ENCODE measurements around the gene FTH1. TPM values are rescaled to one million over a fixed set of nuclear protein-coding genes. Genes with fewer than 3 reads are reported as not detected.
A peak's percentile ranks its signal among the peaks of the same experiment; 100 is the strongest.

Gene FTH1
- total and polyA plus RNA-seq, 2 of the 13 experiments (the other 11 are each of a cell fraction or from before 2014, with no cell fraction given): 607 to 760 TPM

DNA sequence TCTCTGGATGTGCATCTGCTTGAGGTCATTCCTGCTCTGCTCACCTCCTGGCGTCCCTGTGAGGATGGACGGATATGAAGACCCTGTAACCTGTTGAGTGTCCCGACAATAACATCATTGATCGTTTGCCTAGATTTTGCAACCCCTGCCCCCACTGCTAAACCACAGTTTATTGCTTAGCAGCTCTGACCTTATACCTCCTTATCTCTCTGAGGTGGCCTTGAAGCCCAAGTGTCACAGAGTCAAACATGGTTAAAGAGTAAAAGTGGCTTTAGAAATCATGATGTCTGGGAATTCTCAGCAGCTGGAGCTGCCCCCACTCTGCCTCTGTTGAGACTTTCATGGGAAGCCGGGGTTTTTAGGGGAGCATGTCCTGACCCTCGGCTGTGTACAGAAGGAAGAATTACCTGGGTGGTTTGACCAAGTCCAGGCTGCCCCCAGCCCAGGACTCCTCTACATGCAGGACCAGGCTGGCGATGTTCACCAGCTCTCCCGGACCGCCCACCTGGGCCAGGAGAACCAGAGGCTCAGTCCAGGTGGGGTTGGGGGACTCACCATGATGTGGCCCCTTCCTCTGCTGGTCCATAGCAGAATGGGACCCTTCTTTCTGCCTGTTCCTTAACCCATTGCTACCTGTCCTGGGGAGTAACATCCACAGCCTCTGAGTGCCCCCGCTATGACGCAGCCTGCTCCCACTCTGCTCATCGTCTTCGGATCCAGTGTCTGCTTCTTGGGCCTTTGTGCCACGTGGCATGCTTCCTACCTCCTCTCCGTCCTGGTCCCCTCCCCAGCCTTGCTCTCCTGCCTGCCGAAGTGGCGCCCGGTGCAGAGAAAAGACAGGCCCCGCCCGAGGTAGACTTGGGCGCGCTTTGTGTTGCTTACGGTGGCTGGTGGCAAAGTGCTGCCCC is 33.4 kb upstream of the FTH1 start (continued):
- TF ChIP-seq IRF9 (CRISPR knock-in tag; IDR thresholded peaks at IDR 0.05; ENCODE audit: borderline replicate concordance) (no peak), REXO4 (CRISPR knock-in tag; IDR thresholded peaks at IDR 0.05; ENCODE audit: borderline replicate concordance) (no peak), AGO2 (optimal IDR thresholded peaks at IDR 0.05; ENCODE audit: low read depth, low read length) (peak; percentile 67), AGO1 (IDR thresholded peaks at IDR 0.05; ENCODE audit: low read depth, low read length, poor library complexity, severe bottlenecking) (no peak), ADNP (CRISPR knock-in tag; IDR thresholded peaks at IDR 0.05) (0 out of 2 replicates have a peak, but pooled peaks have one; percentile 9), MED8 (CRISPR knock-in tag; IDR thresholded peaks at IDR 0.05; ENCODE audit: insufficient replicate concordance) (peak; percentile 59), KDM2A (CRISPR knock-in tag; IDR thresholded peaks at IDR 0.05; ENCODE audit: borderline replicate concordance, low read depth) (no peak), ZNF253 (CRISPR knock-in tag; IDR thresholded peaks at IDR 0.05; ENCODE audit: borderline replicate concordance) (no peak), KDM5B (CRISPR knock-in tag; IDR thresholded peaks at IDR 0.05; ENCODE audit: borderline replicate concordance) (no peak; the same call in 1 of the 2 replicates), ZSCAN29 (CRISPR knock-in tag; conservative IDR thresholded peaks at IDR 0.05) (no peak), SALL2 (CRISPR knock-in tag; IDR thresholded peaks at IDR 0.05) (0 out of 2 replicates have a peak, but pooled peaks have one; percentile 34), ZNF562 (CRISPR knock-in tag; IDR thresholded peaks at IDR 0.05; ENCODE audit: borderline replicate concordance) (no peak), KLF12 (CRISPR knock-in tag; IDR thresholded peaks at IDR 0.05; ENCODE audit: borderline replicate concordance) (no peak), ELF4 (CRISPR knock-in tag; IDR thresholded peaks at IDR 0.05; ENCODE audit: borderline replicate concordance) (no peak), ZSCAN25 (CRISPR knock-in tag; IDR thresholded peaks at IDR 0.05) (no peak), MTA3 (CRISPR knock-in tag; IDR thresholded peaks at IDR 0.05) (no peak)
- TF ChIP-seq, protein P1, sequence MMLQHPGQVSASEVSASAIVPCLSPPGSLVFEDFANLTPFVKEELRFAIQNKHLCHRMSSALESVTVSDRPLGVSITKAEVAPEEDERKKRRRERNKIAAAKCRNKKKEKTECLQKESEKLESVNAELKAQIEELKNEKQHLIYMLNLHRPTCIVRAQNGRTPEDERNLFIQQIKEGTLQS (CRISPR knock-in tag; IDR thresholded peaks at IDR 0.05): no peak
- TF ChIP-seq, protein P2, sequence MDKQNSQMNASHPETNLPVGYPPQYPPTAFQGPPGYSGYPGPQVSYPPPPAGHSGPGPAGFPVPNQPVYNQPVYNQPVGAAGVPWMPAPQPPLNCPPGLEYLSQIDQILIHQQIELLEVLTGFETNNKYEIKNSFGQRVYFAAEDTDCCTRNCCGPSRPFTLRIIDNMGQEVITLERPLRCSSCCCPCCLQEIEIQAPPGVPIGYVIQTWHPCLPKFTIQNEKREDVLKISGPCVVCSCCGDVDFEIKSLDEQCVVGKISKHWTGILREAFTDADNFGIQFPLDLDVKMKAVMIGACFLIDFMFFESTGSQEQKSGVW (CRISPR knock-in tag; IDR thresholded peaks at IDR 0.05; ENCODE audit: borderline replicate concordance): no peak
- TF ChIP-seq, protein P3, sequence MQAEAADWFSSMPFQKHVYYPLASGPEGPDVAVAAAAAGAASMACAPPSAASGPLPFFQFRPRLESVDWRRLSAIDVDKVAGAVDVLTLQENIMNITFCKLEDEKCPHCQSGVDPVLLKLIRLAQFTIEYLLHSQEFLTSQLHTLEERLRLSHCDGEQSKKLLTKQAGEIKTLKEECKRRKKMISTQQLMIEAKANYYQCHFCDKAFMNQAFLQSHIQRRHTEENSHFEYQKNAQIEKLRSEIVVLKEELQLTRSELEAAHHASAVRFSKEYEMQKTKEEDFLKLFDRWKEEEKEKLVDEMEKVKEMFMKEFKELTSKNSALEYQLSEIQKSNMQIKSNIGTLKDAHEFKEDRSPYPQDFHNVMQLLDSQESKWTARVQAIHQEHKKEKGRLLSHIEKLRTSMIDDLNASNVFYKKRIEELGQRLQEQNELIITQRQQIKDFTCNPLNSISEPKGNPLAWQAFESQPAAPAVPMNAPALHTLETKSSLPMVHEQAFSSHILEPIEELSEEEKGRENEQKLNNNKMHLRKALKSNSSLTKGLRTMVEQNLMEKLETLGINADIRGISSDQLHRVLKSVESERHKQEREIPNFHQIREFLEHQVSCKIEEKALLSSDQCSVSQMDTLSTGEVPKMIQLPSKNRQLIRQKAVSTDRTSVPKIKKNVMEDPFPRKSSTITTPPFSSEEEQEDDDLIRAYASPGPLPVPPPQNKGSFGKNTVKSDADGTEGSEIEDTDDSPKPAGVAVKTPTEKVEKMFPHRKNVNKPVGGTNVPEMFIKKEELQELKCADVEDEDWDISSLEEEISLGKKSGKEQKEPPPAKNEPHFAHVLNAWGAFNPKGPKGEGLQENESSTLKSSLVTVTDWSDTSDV (CRISPR knock-in tag; IDR thresholded peaks at IDR 0.05): no peak
- TF ChIP-seq, protein P4, sequence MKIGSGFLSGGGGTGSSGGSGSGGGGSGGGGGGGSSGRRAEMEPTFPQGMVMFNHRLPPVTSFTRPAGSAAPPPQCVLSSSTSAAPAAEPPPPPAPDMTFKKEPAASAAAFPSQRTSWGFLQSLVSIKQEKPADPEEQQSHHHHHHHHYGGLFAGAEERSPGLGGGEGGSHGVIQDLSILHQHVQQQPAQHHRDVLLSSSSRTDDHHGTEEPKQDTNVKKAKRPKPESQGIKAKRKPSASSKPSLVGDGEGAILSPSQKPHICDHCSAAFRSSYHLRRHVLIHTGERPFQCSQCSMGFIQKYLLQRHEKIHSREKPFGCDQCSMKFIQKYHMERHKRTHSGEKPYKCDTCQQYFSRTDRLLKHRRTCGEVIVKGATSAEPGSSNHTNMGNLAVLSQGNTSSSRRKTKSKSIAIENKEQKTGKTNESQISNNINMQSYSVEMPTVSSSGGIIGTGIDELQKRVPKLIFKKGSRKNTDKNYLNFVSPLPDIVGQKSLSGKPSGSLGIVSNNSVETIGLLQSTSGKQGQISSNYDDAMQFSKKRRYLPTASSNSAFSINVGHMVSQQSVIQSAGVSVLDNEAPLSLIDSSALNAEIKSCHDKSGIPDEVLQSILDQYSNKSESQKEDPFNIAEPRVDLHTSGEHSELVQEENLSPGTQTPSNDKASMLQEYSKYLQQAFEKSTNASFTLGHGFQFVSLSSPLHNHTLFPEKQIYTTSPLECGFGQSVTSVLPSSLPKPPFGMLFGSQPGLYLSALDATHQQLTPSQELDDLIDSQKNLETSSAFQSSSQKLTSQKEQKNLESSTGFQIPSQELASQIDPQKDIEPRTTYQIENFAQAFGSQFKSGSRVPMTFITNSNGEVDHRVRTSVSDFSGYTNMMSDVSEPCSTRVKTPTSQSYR (CRISPR knock-in tag; IDR thresholded peaks at IDR 0.05; ENCODE audit: borderline replicate concordance): peak; percentile 92

All from HepG2 (cell line).